Measurements from ENCODE around the gene BIRC3. TPM values are rescaled to one million over a fixed set of nuclear protein-coding genes. Genes with fewer than 3 reads are reported as not detected.
"Not testable (repeated sequence)": the region's sequence is repeated elsewhere in the genome, so short reads cannot be mapped to it uniquely, and the experiment has no call there.

Gene BIRC3
- total RNA-seq, 2 donors from 2014 or later = 4.9 to 15.3 TPM

GRCh38 chr11:102332611-102332994, 15.3 kb downstream of the BIRC3 start:
- Histone ChIP-seq H3K27ac (no peak overlapping the region), H3K36me3 (no peaks in the 10 kb centered on the region), H3K27me3 (replicated peaks; ENCODE audit: insufficient read depth) (no peaks in the 10 kb centered on the region), H3K9me3 (no peaks in the 10 kb centered on the region), H3K4me1 (ENCODE audit: control insufficient read depth in 1 of 2, low read depth in 2 of 2) (no peaks in the 10 kb centered on the region), H3K4me3 (no peak overlapping the region)
- DNase-seq (ENCODE audit: low spot score) = no peak
- TF ChIP-seq CTCF (IDR thresholded peaks at IDR 0.05) = no peak
- no peak for ATAC-seq (ENCODE audit: insufficient number of reproducible peaks, low FRiP score, low read depth)

- no peaks in the 10 kb centered on the region for H3K4me1 ChIP-seq (ENCODE audit: control insufficient read depth in 1 of 2, low read depth in 2 of 2)
- H3K27me3 ChIP-seq (replicated peaks; ENCODE audit: insufficient read depth) = no peaks in the 10 kb centered on the region
- TF ChIP-seq CTCF (IDR thresholded peaks at IDR 0.05) = no peak
- ATAC-seq (ENCODE audit: insufficient number of reproducible peaks, low FRiP score, low read depth) (no peak), DNase-seq (ENCODE audit: low spot score) (no peak)
- H3K4me3 ChIP-seq = no peak overlapping the region
- H3K27ac ChIP-seq = no peak overlapping the region
- no peaks in the 10 kb centered on the region for H3K36me3 ChIP-seq
- no peaks in the 10 kb centered on the region for H3K9me3 ChIP-seq
Observed at GRCh38 chr11:102338479-102339010, 21.3 kb downstream of the BIRC3 start.

- H3K36me3 ChIP-seq; H3K27me3 ChIP-seq (replicated peaks; ENCODE audit: insufficient read depth); DNase-seq (ENCODE audit: low spot score); ATAC-seq (ENCODE audit: insufficient number of reproducible peaks, low FRiP score, low read depth); H3K4me1 ChIP-seq (ENCODE audit: control insufficient read depth in 1 of 2, low read depth in 2 of 2); H3K27ac ChIP-seq; H3K9me3 ChIP-seq; H3K4me3 ChIP-seq: not testable (repeated sequence)
Observed at GRCh38 chr11:102341311-102341710, 24.0 kb downstream of the BIRC3 start.

- Histone ChIP-seq H3K4me3 (no peak overlapping the region), H3K4me1 (ENCODE audit: control insufficient read depth in 1 of 2, low read depth in 2 of 2) (peaks cover 5 to 6% of the 10 kb centered on the region in 2 donors), H3K27ac (no peak overlapping the region), H3K9me3 (no peaks in the 10 kb centered on the region), H3K36me3 (no peaks in the 10 kb centered on the region), H3K27me3 (replicated peaks; ENCODE audit: insufficient read depth) (no peaks in the 10 kb centered on the region)
- ATAC-seq (ENCODE audit: insufficient number of reproducible peaks, low FRiP score, low read depth) = no peak
- DNase-seq (ENCODE audit: low spot score) = peak; percentile 33
- peak; percentile 71 for TF ChIP-seq CTCF (IDR thresholded peaks at IDR 0.05)
Observed at GRCh38 chr11:102341844-102342318, 24.6 kb downstream of the BIRC3 start.

- Histone ChIP-seq H3K36me3 (no peaks in the 10 kb centered on the region), H3K27ac (no peak overlapping the region), H3K4me3 (no peak overlapping the region), H3K4me1 (ENCODE audit: control insufficient read depth in 1 of 2, low read depth in 2 of 2) (peaks cover 12 to 14% of the 10 kb centered on the region in 2 donors), H3K9me3 (no peaks in the 10 kb centered on the region), H3K27me3 (replicated peaks; ENCODE audit: insufficient read depth) (no peaks in the 10 kb centered on the region)
- ATAC-seq (ENCODE audit: insufficient number of reproducible peaks, low FRiP score, low read depth) (no peak), DNase-seq (ENCODE audit: low spot score) (no peak)
- TF ChIP-seq CTCF (IDR thresholded peaks at IDR 0.05) = no peak
Observed at GRCh38 chr11:102343809-102344208, 26.5 kb downstream of the BIRC3 start.

- peak overlapping the region; percentile 99 to 100 for H3K27ac ChIP-seq
- DNase-seq (ENCODE audit: low spot score) (no peak), ATAC-seq (ENCODE audit: insufficient number of reproducible peaks, low FRiP score, low read depth) (peak; percentile 23)
- no peaks in the 10 kb centered on the region for H3K27me3 ChIP-seq (replicated peaks; ENCODE audit: insufficient read depth)
- H3K4me3 ChIP-seq = peak overlapping the region; percentile 99
- no peak for TF ChIP-seq CTCF (IDR thresholded peaks at IDR 0.05)
- H3K9me3 ChIP-seq = no peaks in the 10 kb centered on the region
- H3K4me1 ChIP-seq (ENCODE audit: control insufficient read depth in 1 of 2, low read depth in 2 of 2) = peaks cover 16 to 31% of the 10 kb centered on the region in 2 donors
- no peaks in the 10 kb centered on the region for H3K36me3 ChIP-seq
Observed at GRCh38 chr11:102345904-102346303, 28.6 kb downstream of the BIRC3 start.
